Measurements from ENCODE around the gene GAS7.

GRCh38 chr17:10156948-10157607 lies 41.3 kb downstream of the GAS7 start:
- no peak for TF ChIP-seq CTCF (IDR thresholded peaks at IDR 0.05)
- TF ChIP-seq EZH2 (IDR thresholded peaks at IDR 0.05; ENCODE audit: borderline replicate concordance, insufficient read depth, low read depth, low read length, poor library complexity, severe bottlenecking), result no peak

Measured in B cell (primary cell).